GM19324 (cell line): ENCODE measurements around the gene OTOF.

Experiments used
- ATAC-seq: cut with Tn5 transposase; IDR thresholded peaks from one replicate; pipeline ENCODE4 v1.9.1; 2021; ENCODE audit warnings: mild to moderate bottlenecking, moderate library complexity; ENCODE audit not compliant: unreplicated experiment, low FRiP score

OTOF gene

DNA sequence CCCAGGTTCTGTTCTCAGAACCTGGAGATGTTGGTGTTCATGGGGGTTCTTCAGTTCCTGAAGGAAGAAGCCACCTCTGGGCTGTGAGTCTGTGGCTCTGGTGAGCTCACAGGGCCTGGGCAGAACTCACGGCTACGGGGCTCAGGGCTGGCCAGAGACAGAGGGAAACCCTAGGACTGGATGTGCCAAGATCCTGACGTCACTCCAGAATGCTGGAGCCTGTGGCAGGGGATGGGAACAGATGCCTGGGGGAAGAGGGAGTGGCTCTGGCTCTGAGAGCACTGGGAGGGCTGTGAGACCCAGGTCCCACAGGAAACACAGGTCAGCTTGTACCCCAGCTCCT is at the start of gene OTOF:
Gene OTOF, minus strand, starts transcription at position 214 of the 343 bp plus-strand sequence.
- ATAC-seq: no peak

DNA sequence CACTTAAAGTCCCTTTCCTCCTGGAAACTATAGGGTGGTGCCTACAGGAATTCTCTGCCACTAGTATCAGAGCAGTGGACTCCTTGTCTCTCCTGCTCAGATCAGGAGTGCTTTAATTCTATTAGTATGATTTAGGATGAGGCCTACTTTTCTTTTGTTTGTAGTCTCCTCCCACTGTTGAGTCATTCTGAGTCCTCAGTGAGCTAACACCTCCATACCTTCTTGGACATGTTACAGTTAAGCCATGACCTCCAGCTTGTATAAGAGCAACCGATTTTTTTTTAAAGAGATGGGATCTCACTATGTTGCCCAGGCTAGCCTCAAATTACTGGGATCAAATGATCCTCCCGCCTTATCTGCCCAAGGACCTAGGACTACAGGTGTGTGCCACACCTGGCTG is 48.7 kb upstream of the OTOF start:
- ATAC-seq: no peak

DNA sequence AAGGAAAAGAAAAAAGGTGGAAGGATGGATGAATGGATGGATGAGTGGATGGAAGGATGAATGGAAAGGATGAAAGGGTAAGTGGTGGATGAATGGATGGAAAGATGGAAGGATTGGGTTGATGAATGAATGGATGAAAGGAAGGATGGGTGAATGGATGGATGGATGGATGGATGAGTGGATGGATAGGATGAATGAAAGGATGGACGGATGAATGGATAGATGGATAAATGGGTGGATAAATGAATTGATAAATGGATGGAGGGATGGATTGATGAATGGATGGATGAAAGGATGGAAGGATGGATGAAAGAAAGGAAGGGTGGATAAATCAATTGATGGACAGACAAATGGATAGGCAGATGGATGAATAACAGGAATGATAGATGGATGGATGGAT is 48.2 kb upstream of the OTOF start:
- ATAC-seq: no peak

- ATAC-seq: no peak
These were observed 45.8 kb upstream of the OTOF start for GRCh38 chr2:26523750-26524149.

- no peak for ATAC-seq
These were observed 44.8 kb upstream of the OTOF start for GRCh38 chr2:26522751-26523171.

DNA sequence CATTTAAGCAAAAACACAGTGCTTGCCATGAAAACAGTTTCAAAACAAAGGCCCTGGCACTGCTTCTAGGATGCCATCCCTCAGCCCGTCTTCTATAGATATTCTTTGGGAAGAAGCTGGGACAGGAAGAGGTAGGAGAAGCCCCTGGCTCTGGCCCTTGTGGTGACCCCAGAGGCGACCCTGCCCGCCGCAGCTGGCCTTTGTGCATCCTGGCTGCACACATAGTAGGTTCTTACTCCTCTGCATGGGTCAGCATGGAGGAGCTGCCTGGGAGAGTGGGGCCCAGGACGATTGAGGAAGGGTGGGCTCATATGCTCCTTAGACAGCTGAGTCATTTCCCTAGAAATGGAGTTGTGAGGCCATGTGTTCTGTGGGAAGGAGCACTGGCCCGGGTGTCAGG is 44.4 kb upstream of the OTOF start:
- ATAC-seq: no peak

GRCh38 chr2:26521913-26522180 is 43.9 kb upstream of the OTOF start:
- ATAC-seq: no peak

GRCh38 chr2:26521054-26521912 is 43.4 kb upstream of the OTOF start:
- ATAC-seq: no peak

DNA sequence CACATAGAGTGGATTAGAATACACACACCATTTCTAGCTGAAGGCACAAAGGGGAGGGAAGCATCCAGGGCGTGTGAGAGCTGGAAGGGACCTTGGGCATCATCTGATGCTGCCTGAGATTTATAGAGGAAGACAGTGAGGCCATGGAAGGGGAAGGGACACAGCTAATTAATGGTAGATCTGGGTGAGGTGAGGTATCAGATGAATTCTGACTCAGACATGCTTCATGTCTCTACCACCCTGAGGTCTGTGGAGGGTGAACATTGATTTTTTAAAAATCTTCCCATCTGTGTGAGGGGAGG is 42.2 kb upstream of the OTOF start:
- no peak for ATAC-seq

- ATAC-seq: no peak
These were observed 41.6 kb upstream of the OTOF start for GRCh38 chr2:26519396-26520147.

- ATAC-seq: no peak
These were observed 38.9 kb upstream of the OTOF start for GRCh38 chr2:26516781-26517180.

DNA sequence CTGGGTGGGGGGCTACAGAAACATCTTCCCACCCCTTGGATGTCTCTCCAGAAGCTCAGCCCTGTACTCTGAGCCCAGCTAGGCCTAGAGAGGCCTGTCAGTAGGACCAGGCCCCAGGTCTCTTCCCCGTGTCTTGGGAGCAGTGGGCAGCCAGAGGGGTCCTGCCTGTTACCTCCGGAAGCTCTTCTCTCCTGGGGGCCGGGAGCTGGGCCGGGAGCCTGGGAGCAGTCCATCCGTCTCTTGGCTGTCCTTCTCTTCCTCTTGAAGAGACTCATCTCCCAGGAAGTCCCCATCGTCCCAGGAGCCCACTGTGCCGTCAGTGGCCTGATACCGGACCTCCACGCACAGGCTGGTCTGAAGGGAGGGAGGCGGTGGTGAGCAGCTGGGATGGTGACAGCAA is 38.3 kb upstream of the OTOF start:
- no peak for ATAC-seq

DNA sequence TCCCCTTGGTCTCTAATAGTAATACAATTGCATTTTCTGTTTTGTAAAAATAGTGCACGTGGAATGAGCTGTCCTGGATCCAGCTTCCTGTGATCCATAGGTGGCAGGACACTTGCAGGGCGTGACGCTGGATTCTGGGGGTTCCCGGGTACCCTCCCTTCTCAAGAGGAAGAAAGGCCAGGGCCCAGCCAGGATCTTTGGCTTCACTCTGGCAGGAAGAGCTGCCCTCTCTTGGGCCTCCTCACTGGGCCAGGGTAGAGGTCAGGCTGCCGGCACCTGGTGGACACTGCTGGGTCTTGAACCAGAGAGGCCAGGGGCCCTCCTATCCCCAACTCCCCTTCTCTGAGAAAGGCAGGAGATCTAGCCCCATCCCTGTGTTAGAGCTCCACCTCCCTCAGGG is 37.8 kb upstream of the OTOF start:
- no peak for ATAC-seq

DNA sequence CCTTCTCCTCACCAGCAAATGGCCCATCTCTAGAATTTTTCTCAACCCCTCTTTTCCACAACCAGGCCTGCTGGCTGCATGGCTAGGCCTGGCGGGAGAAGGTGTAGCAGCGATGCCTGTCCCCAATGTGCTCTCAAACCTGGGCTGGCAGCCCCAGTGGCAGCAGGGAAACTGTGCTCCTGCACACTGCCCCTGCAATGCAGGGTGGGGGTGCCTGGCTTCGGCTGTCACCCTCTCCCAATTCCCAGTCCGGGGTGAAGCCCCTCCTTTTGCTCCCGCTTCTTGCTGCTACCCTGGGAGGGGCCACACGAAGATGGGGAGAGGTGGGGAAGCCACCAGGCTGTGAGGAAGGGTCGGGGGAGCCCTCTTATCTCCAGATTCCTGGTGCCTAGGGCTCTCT is 36.1 kb upstream of the OTOF start:
- no peak for ATAC-seq

GRCh38 chr2:26513261-26513660 is 35.3 kb upstream of the OTOF start:
- ATAC-seq: no peak

DNA sequence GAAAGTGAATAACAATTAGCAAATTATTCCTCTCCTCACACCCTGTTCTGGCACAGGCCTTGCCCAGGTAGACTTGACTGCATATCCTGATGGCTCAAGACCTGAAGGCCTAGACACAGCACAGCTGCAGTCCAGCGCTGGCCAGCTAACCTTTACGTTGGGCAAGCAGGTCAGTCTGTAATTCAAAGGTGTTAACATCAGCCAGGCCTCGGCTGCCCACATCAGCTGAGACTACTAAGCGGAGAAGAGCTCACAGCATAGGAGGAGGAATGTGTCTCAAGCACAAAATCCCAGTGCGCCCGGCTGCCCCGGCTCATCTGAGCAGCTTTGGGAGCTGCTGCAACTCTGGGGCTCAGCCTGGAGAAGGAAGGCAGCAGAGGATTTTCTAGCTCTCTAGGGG is 33.5 kb upstream of the OTOF start:
- no peak for ATAC-seq

DNA sequence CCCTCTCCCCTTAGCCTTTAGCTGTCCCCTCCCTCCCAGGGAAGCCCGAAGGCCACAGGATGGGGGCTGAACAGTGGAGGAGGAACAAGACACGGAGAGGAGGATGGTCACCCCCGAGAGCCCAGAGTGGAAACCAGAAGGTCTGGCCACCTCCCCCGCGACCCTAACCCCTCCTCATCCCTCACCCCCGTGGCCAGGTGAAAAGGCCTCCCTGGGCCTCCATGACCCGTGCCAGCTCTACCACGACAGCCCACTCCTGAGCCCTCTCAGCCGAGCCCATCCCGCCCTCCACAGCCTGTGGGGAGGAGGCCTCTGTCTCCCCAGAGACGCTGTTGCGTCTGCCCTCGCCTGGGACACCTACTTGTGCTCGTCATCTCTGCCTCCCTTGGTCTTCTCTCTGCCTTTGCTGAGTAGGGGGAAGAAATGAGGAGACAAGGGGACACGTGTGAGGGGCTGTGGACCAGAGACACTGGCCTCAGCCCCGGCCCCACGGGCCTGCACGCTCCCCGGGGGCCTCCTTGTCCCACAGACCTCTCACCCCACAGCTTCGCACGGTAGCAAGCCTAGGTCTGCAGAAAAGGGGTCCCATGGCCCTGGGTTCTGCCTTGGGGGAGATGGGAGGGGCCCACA is 32.5 kb upstream of the OTOF start:
- no peak for ATAC-seq

DNA sequence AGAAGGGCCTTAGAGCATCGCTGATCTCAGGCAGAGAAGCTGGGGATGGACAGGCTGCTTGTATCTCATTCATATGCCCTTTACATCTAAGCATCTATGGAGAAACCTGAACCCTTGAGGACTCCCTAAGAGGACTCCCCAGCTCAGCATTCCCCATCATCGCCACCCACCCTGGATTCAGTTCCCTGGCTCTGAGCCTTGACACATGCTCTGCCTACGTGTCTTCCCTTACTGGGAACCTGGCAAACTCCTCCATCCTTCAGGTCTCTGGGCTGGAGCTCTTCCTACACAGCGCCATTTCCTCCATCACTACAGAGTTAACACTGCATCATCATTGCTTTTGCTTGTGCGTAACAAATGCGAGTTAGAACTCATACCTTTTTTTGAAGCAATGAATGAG is 31.2 kb upstream of the OTOF start:
- ATAC-seq: no peak

DNA sequence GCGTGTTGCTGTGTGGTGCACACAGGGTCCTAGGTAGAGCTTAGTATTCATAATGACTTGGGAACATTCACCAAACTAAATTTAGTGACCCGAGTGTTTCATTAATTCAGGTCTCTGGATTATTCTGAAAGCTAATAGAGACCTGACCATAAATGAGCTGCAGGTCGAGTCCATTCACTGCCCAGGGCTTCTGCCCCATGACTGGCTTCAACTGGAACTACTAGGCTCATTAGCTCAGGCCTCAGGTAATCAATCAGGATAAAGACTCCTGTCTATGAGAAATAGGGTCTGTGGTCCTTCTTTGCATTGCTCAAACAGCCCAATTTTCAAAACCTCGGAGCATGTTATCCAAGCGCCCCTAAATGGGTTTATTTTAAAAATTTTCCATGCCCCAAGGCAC is 30.0 kb upstream of the OTOF start:
- ATAC-seq: no peak

- ATAC-seq: no peak
These were observed 29.2 kb upstream of the OTOF start for GRCh38 chr2:26507088-26507487.

DNA sequence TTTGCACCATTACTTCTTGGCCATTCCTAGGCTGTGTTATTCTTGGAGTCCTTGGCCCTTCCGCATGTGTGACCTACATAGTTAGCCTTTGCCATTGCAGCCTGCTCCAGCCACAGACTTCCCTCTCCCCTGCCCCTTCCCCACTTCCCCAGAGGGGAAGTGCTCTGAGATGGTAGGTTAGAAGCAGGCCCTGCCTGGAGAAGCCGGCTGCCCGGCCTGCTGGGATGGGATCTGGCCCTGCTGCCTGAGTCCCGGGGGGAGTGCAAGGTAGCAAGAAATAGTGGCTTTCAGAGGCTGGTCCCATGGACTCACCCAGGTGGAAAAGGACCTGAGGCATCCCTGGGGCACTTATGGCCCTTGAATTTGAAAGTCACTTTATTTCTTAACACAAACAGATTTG is 28.4 kb upstream of the OTOF start:
- no peak for ATAC-seq

GRCh38 chr2:26504002-26504401 is 26.1 kb upstream of the OTOF start:
- ATAC-seq: no peak
